Activated T-helper 1 cell treated with Interleukin-2 at 50 U/mL for 16 hours (primary cell): ENCODE data around the gene PTCH2.
"Not testable (repeated sequence)": the region's sequence is repeated elsewhere in the genome, so short reads cannot be mapped to it uniquely, and the experiment has no call there.

Experiments used
- DNase-seq: peaks from one replicate; pipeline ENCODE4 v3.0.0-alpha.2; 2020; ENCODE audit warnings: low read depth

The PTCH2 gene

DNA sequence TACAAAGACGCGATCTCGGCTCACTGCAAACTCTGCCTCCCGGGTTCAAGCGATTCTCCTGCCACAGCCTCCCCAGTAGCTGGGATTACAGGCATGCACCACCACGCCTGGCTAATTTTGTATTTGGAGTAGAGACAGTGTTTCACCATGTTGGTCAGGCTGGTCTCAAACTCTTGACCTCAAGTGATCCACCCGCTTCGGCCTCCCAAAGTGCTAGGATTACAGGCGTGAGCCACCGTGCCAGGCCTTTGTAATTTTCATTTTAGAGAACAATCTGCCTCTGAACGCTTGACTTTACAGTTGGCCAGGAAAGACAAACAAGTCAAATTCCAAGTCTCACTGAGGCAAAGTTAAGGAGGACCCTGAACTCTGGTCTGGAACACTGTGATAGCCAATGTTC lies 4.8 kb downstream of the PTCH2 start:
- DNase-seq = not testable (repeated sequence)

DNA sequence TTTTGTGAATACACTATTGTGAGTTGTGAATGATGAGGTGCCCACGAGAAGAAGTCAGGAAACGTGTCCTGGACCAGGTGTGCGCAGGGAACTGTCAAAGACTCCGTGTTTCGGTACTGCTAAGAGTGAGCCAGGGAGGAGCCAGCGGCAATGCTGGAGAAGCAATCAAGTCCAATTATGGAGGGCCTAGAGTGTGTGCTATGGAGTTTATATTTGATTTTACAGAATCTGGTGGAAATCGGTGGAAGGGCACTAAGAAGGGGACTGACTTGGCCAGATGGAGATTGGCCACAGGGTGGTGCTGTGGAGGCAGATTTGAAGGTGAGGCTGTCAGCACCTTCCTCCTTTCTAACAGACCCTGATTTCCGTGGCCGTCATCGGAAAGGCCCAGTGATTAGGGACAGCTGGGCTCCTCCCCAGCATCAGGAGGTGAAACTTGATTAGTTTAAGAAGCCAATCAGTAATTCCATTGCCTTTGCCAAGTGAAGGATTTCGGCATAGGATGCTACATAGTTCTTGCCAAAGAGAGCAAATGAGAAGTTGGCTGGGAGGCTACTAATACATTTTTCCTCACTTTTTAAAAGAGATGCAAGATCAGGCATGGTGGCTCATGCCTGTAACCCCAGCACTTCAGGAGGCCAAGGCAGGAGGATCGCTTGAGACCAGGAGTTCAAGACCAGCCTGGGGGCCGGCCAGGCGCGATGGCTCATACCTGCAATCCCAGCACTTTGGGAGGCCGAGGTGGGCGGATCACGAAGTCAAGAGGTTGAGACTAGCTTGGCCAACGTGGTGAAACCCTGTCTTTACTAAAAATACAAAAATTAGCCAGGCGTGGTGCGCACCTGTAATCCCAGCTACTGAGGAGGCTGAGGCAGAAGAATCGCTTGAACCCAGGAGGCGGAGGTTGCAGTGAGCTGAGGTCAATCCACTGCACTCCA lies 7.0 kb downstream of the PTCH2 start:
- peak; percentile 70 for DNase-seq

DNA sequence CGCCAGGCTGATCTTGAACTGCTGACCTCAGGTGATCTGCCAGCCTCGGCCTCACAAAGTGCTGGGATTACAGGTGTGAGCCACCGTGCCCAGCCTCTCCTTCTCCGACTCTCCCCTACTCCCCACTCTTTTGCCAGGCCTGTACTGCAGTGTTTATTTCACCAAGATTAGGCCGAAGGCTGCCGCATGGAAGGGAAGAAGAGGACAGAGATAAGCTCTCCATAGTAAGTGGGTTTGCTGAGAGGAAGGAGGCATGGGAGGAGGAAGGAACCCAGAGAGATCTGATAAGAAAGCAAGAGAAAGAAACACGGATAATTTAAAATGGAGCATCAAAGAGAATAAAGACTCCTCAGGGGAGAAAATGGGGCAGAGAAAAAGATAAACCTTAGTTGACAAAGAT lies 8.7 kb downstream of the PTCH2 start:
- no peak for DNase-seq

DNA sequence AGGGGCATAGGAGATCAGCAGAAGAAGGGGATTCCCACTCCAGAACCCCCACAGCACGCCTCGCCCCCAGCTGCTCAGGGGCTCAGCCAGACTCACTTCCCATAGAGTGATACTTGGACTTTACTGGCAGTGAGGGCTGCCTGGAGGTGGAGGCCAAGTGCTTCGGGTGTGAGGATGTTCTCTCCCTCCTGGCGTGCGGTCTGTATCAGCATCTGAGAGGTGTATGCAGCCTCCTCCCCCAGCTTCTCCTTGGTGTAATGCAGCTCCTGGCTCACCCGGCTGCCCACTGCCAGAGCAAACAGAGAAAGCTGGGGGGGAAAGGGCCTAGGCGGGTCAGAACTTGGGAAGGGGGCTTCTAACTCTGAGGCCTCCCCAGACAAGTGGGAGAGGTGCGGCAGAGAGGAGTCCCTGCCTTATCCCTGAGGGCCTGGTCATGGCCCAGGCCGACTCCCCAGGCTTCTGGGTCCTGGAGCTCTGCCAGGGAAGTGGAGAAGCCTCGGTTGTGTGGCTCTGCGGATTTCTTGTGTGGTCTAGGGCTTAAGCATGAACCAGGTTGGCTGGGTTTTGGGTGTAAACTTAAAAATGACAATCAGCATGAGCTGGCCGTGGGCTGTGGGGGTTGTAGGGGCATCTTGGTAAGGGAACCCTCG lies 10.9 kb downstream of the PTCH2 start:
- no peak for DNase-seq

DNA sequence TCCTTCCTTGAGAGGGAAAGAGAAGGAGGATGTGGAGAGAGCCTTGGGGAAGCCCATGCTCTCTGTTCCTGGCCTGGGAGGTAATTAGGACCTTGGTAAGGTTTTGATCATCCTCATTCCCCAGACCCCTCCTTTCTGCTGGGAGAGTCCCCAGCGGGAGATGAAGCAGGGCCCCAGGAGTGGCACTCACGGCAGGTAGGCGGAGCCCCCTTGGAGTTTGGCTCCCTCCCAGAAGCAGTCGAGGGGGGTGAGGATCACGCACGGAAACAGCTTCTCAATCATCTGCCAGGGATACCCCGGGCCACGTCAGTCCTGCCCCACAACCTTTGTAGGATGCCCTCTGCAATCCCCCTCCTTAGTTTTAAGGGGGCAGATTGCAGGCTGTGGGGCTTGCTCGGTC lies 11.5 kb downstream of the PTCH2 start:
- no peak for DNase-seq

DNA sequence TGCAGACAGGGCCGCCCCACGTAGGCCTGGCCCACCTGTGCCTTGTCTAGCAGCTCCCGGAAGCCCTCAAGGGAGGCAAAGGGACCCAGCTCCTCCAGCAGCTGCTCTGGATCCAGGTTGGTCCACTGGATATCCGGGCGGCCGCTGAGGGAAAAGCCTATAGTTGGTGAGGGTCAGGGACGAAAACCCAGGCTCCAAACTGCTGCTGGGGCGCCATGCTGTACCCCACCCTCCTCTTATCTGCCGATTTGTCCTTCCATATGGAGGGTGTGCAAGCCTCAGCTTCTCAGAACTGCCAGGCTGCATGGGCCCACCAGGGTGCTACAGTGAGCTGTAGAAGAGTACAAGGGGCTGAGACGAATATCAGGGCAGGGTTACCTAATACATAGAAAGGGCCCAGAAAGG lies 12.2 kb downstream of the PTCH2 start:
- no peak for DNase-seq

DNA sequence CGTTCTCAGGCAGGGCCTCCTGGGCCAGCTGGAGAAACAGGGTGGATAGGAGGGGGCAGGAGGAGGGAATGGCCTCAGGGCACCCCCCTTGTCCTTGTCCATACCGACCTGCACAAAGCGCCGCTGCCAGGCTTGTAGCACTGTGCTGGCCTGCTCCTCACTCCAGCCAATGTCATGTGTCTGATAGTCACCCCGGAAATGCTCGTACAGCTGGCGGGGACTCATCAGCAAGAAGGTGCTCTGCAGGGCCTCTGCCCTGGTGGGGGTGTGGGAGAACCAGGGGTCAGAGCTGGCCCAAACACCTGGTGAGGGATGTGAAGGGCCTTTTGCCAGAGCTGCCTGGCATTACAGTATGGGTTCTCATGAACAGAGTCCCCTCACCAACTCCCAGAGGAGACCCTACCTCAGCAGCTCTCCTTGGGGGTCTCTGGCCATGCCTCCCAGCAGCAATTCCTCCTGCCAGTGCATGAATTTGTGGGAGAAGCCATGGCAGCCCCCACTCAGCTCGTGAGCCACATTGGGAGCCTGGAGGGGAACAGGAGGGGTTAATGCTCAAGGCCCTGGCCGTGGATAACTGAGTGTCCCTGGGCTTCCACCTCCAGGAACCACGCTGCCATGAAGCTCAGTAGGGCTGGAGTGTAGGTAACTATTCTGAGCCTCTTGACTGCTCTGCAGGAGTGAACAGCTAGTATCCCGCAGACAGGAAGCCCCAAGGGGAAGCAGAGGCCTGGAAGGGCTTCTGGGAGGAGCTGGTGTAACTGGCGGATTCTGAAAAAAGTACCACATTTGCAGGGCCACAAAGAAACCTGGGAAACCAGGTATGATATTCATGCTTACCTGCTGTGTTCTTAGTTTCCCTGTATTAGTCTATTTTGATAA lies 13.3 kb downstream of the PTCH2 start:
- no peak for DNase-seq

DNA sequence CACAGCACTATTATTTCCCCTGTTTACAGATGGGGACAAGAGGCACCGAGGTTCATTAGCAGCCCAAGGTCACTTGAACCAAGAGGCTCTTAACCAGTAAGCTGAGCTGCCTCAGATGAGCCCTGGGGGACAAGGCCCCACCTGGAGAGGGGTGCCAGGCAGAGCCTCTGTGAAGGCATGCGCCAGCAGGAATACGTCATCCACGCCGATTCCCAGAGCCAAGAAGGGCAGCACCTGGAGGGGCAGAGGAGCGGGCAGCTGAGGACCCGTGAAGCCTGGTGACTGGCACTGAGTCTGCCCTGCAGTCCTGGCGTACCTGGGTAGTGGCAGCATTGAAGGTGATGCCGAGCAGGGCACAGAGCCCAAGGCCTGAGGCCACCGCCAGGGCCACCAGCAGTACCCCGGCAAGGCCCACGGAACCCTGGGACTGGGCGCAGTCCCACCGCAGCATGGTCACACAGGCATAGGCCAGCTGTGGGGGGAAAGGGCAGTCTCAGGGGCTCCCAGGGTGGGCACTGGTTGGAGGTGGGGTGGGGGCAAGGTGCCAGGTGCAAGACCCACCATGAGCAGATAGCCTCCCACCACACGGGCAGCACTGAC lies 14.1 kb downstream of the PTCH2 start:
- no peak for DNase-seq

DNA sequence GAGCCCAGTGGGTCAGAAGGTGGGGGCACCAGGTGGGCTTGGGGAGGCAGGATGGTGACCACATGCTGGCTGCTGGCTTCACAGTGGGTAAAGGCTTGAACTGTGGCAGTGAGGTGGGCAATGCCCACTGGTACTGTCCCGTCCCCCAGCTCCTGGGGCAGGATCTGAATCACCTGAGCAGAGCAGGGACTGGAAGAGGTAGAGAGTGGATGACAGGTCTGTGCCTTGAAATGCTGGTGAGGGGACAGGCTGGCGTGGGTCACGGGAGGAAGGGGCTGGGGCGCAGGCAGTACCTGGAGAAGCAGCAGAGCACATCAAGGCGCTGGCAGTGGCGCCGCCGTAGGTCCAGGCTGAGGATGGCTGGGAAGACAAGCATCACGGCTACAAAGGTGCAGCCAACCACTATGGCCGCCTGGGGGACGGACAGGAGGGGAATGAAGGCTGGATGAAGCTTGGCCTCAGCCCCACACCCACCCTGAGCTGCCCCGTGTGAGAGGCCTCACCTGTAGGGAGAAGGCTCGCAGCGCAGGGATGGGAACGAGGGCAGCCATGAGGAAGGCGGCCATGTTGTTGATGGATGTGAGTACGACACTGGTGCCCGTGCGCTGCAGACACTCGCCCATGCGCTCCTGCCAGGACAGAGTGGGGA lies 14.9 kb downstream of the PTCH2 start:
- no peak for DNase-seq

DNA sequence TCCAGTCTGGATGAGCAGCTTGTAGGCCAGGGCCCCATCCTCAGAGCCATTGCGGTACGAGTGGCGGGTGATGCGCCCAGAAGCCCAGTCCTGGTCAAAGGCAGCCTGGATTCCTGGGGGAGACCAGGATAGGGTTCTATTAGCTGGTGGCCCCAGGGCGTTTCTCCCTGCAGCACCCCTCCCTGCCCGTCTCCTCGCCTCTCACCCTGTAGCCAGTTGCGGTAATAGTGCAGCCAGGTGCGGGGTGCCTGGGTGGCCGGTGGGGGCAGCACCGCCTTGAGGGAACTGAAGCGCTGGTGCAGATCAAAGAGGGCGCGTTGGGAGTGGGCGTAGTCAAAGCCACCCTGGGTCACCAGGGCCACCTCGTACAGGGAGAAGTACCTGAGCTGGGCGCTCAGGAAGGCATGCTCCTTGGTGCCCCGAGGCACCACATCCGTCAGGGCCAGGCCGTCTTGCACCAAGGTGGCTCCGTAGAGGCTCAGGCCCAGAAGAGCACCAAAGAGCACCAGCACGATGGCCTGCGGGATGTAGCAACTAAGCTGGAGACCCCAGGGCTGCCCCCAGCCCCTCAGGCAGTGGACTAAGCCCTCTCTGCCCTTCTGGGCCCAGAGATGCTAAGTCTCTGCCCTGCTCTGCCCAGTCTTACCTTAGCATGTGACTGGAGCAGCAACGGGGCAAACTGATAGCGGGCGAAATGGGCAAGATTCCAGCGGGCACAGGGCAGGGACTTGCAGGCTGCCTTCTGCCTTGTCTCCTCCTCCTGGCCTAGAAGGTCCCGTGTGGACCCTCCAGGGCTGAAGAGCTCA lies 15.7 kb downstream of the PTCH2 start:
- no peak for DNase-seq

DNA sequence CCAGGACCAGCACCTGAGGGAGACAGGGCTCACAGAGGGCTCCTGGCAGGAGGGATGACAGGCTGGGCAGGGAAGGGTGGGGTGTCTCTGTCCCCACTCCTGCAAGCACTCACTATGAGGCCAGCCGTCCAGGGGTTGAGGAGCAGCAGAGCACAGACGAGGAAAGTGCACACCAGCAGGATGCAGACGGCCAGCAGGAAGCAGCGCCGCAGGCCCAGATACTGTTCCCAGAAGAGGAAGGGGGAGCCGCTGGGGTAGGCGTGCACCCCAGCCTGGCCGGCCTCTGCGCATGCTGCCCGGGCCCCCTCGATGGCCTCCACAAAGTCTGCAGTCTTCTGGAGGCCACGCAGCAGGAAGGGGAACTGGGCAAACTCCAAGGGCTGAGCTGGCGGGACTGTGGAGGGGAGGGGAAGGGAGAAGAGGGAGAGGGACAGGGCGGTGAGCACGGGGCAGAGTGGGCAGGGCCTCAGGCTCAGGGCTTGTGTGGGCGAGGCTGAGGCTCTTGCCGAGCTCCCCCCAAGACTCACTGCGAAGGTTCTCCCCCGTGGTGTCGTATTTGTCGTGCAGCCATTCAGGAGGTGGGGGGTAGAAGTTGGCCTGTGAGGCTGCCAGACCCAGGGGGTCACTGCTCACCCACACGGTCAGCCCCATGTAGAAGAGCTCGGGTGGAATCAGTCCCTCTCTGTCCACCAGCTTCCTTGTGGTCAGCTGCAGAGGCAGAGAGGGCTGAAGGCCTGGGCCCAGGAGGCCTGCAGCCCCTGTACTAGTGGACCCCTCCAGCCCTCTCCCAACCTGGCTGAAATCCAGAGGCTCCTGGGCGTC lies 16.5 kb downstream of the PTCH2 start:
- DNase-seq = no peak

DNA sequence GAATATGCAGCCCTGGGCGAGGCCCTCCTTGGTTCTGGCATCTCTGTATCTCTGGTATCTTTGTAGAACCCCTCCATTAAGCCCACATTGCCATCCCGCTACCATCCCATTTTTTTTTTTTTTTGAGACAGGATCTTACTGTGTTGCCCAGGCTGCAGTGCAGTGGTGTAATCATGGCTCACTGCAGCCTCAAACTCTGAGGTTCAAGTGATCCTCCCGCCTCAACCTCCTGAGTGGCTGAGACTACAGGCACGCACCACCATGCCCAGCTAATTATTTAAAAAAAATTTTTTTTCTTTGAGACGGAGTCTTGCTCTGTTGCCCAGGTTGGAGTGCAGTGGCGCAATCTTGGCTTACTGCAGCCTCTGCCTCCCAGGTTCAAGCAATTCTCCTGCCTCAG lies 18.7 kb downstream of the PTCH2 start:
- DNase-seq = not testable (repeated sequence)

DNA sequence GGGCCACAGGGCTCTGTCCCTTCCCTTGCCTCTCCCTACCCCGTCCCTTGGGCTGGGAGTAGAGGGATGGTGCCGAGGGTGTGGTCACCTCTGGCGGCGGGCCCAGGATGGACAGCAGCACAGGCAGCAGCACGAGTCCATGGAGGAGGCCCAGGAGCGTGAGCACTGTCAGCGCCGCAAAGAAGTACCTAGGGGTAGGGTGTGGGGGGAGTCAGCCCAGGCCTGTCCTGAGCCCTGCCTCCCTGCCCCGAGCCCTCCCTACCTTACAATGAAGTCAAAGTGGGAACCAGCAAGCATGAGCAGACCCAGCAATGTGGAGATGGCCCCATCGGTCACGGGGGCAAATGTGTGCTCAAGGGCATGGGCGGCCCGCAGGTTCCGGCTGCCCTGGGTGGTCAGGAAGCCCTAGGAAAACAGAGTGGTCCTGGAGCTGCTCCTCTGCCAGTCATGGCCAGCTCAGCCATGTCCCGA lies 20.0 kb downstream of the PTCH2 start:
- DNase-seq = no peak

DNA sequence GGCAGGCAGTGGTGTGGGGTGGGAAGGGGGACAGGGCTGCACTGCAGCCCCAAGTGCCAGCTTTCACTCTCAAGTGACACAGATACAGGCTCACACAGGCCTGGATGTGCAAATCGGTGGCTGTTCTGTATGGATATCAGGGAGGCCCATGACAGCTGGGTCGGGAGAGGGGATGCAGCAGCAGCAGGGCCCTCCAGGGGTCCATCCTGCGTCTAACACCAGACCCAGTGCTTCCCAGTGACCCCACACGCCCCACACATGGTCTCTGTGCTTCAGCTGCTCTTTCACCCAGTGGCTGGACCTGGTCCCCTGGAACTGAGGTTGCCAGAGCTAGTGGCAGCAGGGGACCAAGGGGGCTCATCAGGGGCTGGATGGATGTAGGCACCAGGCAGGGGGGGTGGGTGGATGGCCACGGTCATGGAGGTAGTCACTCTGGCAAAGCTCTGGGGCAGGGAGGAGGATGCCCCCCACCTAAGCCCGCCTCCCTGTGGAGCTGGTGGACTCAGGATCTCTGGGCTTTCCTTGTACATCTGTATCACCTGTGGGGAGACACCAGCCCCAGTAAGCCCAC lies 20.8 kb downstream of the PTCH2 start:
- DNase-seq = no peak

DNA sequence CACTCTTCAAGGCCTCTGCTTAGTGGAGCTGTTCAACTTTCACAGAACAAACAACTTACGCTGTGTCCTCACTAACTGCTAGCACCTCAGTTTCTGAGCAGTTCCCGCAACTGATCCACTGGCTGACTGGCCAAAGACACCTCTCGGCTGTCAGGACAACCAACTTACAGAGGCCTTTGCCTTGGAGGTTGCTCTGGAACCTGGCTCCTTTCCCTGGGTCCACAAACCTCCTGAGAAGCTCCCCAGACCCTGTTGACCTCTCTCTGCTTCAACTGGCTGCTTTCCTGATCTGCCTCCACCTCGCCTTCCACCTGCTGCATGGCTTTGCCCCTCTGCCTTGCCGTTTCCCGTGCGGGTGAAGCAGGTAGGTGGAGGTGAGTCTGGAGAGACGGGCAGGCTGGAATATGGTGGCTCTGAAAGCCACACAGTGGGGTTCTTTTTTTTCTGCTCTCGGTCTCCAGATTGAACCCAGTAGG lies 21.8 kb downstream of the PTCH2 start:
- no peak for DNase-seq

DNA sequence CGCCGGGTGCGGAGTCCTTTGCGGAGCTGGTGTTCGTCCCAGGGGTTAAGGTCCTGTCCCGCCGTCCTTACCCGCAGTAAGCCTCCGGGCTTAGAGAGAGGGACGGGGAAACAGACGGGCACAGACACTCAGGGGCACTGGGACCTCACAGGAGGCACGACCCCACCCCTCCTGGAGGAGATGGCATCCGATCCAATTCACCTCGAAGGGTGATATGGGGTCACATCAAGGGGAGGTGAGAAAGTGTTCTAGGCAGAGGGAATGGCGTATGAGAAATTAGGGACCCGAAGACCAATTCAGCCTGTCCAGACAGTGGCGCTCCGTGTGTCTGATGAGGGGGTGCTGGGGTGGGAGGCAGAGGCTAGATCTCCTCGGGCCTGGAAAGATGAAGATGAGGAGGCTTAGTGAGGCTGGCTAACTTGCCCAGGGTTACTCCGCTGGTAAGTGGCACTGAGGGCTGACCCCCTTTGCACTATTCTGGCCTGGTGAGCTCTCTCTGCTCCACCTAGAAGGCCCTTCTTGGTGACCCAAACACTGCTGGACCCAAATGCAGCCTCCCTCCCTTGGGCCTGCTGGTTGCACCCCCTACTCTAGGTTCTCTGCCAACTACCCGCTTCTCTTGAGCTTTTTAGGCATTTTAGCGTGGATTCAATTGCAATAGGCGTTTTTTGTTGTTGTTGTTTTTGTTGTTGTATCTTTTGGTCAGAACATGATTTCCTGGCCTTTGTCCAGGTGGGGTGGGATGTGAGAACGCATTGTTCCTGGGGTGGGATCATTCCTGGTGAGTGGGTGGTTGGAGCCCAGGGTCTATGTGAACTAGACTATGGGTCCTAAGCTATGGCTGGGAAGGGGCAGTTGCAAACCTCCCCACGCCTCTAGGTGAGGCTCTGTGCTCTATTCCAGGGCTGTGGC lies 22.5 kb downstream of the PTCH2 start:
- no peak for DNase-seq

DNA sequence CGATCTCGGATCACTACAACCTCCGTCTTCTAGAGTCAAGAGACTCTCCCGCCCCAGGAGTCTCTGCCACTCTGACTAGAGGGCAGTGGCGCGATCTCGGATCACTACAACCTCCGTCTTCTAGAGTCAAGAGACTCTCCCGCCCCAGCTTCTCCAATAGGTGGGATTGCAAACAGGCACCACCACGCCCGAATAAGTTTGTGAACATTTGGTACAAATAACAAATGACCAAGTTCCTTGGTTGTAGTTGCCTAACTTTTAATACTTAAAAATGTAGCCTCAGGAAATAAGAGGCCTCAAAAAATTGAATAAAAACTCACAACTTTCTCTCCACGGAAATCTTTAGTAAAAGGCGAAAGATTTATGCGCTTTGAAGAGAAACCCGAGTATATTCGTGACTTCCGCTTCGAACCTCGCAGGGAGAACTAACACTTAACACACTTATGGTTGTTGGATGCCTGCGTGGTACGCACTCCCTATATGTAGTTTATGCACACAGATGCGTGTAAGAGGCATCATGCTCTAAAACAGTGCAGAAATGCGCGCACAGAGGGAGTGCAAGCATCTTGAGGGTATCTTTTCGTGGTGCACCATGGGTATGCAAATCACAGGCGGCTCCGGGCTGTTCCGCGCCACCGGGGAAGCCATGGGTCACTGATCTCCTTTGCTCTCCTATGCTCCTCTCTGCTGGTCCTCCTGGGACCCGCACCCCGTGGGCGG lies 23.3 kb downstream of the PTCH2 start:
- DNase-seq = peak; percentile 64
